ENCODE measurements around the gene SPOCK1. TPM values are rescaled to one million over a fixed set of nuclear protein-coding genes. Genes with fewer than 3 reads are reported as not detected.
"Not testable (repeated sequence)": the region's sequence is repeated elsewhere in the genome, so short reads cannot be mapped to it uniquely, and the experiment has no call there.

SPOCK1 gene
- polyA plus RNA-seq, 2 donors = 0.86 to 0.88 TPM

GRCh38 chr5:137262818-137263217, 236.3 kb downstream of the SPOCK1 start:
- H3K36me3 ChIP-seq (ENCODE audit: control insufficient read depth in 2 of 2, insufficient read depth in 2 of 2, low read length in 1 of 2) = no peaks in the 10 kb centered on the region
- peaks cover 0 to 2% of the 10 kb centered on the region in 2 donors for H3K9me3 ChIP-seq (ENCODE audit: control insufficient read depth in 2 of 2, insufficient read depth in 1 of 2, low read depth in 1 of 2, low read length in 1 of 2)
- H3K4me3 ChIP-seq (ENCODE audit: low read depth in 1 of 2, low read length in 2 of 2) = no peak overlapping the region
- no peaks in the 10 kb centered on the region for H3K27me3 ChIP-seq (ENCODE audit: control insufficient read depth in 1 of 2, insufficient read depth in 2 of 2, low read length in 2 of 2)
- no peak overlapping the region for H3K27ac ChIP-seq (ENCODE audit: low read depth in 2 of 2, low read length in 1 of 2)
- no peaks in the 10 kb centered on the region for H3K4me1 ChIP-seq (ENCODE audit: control insufficient read depth in 2 of 2, insufficient read depth in 2 of 2, low read length in 1 of 2)

- H3K4me1 ChIP-seq (ENCODE audit: control insufficient read depth in 2 of 2, insufficient read depth in 2 of 2, low read length in 1 of 2) = no peaks in the 10 kb centered on the region
- no peaks in the 10 kb centered on the region for H3K36me3 ChIP-seq (ENCODE audit: control insufficient read depth in 2 of 2, insufficient read depth in 2 of 2, low read length in 1 of 2)
- H3K9me3 ChIP-seq (ENCODE audit: control insufficient read depth in 2 of 2, insufficient read depth in 1 of 2, low read depth in 1 of 2, low read length in 1 of 2) = peaks cover 0 to 2% of the 10 kb centered on the region in 2 donors
- no peak overlapping the region for H3K4me3 ChIP-seq (ENCODE audit: low read depth in 1 of 2, low read length in 2 of 2)
- H3K27me3 ChIP-seq (ENCODE audit: control insufficient read depth in 1 of 2, insufficient read depth in 2 of 2, low read length in 2 of 2) = no peaks in the 10 kb centered on the region
- WGBS, 2 donors = 69 to 73% methylated on average over 5 of the region's 5 CpGs
- H3K27ac ChIP-seq (ENCODE audit: low read depth in 2 of 2, low read length in 1 of 2) = no peak overlapping the region
These were observed 238.1 kb downstream of the SPOCK1 start for GRCh38 chr5:137260820-137261695.

GRCh38 chr5:137259115-137259514, 240.0 kb downstream of the SPOCK1 start:
- H3K4me1 ChIP-seq (ENCODE audit: control insufficient read depth in 2 of 2, insufficient read depth in 2 of 2, low read length in 1 of 2); H3K36me3 ChIP-seq (ENCODE audit: control insufficient read depth in 2 of 2, insufficient read depth in 2 of 2, low read length in 1 of 2); H3K4me3 ChIP-seq (ENCODE audit: low read depth in 1 of 2, low read length in 2 of 2); H3K27me3 ChIP-seq (ENCODE audit: control insufficient read depth in 1 of 2, insufficient read depth in 2 of 2, low read length in 2 of 2); H3K9me3 ChIP-seq (ENCODE audit: control insufficient read depth in 2 of 2, insufficient read depth in 1 of 2, low read depth in 1 of 2, low read length in 1 of 2); H3K27ac ChIP-seq (ENCODE audit: low read depth in 2 of 2, low read length in 1 of 2): not testable (repeated sequence)
- WGBS, 2 donors = 79 to 88% methylated on average over 2 of the region's 2 CpGs

- Histone ChIP-seq H3K4me3 (ENCODE audit: low read depth in 1 of 2, low read length in 2 of 2) (no peak overlapping the region), H3K4me1 (ENCODE audit: control insufficient read depth in 2 of 2, insufficient read depth in 2 of 2, low read length in 1 of 2) (no peaks in the 10 kb centered on the region), H3K27me3 (ENCODE audit: control insufficient read depth in 1 of 2, insufficient read depth in 2 of 2, low read length in 2 of 2) (no peaks in the 10 kb centered on the region), H3K27ac (ENCODE audit: low read depth in 2 of 2, low read length in 1 of 2) (no peak overlapping the region), H3K36me3 (ENCODE audit: control insufficient read depth in 2 of 2, insufficient read depth in 2 of 2, low read length in 1 of 2) (no peaks in the 10 kb centered on the region), H3K9me3 (ENCODE audit: control insufficient read depth in 2 of 2, insufficient read depth in 1 of 2, low read depth in 1 of 2, low read length in 1 of 2) (peaks cover 0 to 2% of the 10 kb centered on the region in 2 donors)
- 72 to 74% methylated on average over 9 of the region's 9 CpGs for WGBS, 2 donors
These were observed 244.7 kb downstream of the SPOCK1 start for GRCh38 chr5:137254119-137255090.

- 64 to 84% methylated on average over 2 of the region's 2 CpGs for WGBS, 2 donors
- no peaks in the 10 kb centered on the region for H3K9me3 ChIP-seq (ENCODE audit: control insufficient read depth in 2 of 2, insufficient read depth in 1 of 2, low read depth in 1 of 2, low read length in 1 of 2)
- H3K4me3 ChIP-seq (ENCODE audit: low read depth in 1 of 2, low read length in 2 of 2) = no peak overlapping the region
- H3K27ac ChIP-seq (ENCODE audit: low read depth in 2 of 2, low read length in 1 of 2) = no peak overlapping the region
- H3K36me3 ChIP-seq (ENCODE audit: control insufficient read depth in 2 of 2, insufficient read depth in 2 of 2, low read length in 1 of 2) = no peaks in the 10 kb centered on the region
- no peaks in the 10 kb centered on the region for H3K27me3 ChIP-seq (ENCODE audit: control insufficient read depth in 1 of 2, insufficient read depth in 2 of 2, low read length in 2 of 2)
- H3K4me1 ChIP-seq (ENCODE audit: control insufficient read depth in 2 of 2, insufficient read depth in 2 of 2, low read length in 1 of 2) = no peaks in the 10 kb centered on the region
These were observed 246.6 kb downstream of the SPOCK1 start for GRCh38 chr5:137252512-137252911.

GRCh38 chr5:137250421-137250820, 248.7 kb downstream of the SPOCK1 start:
- no peaks in the 10 kb centered on the region for H3K36me3 ChIP-seq (ENCODE audit: control insufficient read depth in 2 of 2, insufficient read depth in 2 of 2, low read length in 1 of 2)
- H3K4me1 ChIP-seq (ENCODE audit: control insufficient read depth in 2 of 2, insufficient read depth in 2 of 2, low read length in 1 of 2) = no peaks in the 10 kb centered on the region
- no peaks in the 10 kb centered on the region for H3K9me3 ChIP-seq (ENCODE audit: control insufficient read depth in 2 of 2, insufficient read depth in 1 of 2, low read depth in 1 of 2, low read length in 1 of 2)
- no peak overlapping the region for H3K27ac ChIP-seq (ENCODE audit: low read depth in 2 of 2, low read length in 1 of 2)
- no peaks in the 10 kb centered on the region for H3K27me3 ChIP-seq (ENCODE audit: control insufficient read depth in 1 of 2, insufficient read depth in 2 of 2, low read length in 2 of 2)
- no peak overlapping the region for H3K4me3 ChIP-seq (ENCODE audit: low read depth in 1 of 2, low read length in 2 of 2)
- WGBS, 2 donors = 66 to 67% methylated on average over 6 of the region's 6 CpGs

GRCh38 chr5:137248527-137248926, 250.6 kb downstream of the SPOCK1 start:
- H3K36me3 ChIP-seq (ENCODE audit: control insufficient read depth in 2 of 2, insufficient read depth in 2 of 2, low read length in 1 of 2) = no peaks in the 10 kb centered on the region
- no peaks in the 10 kb centered on the region for H3K9me3 ChIP-seq (ENCODE audit: control insufficient read depth in 2 of 2, insufficient read depth in 1 of 2, low read depth in 1 of 2, low read length in 1 of 2)
- 96 to 97% methylated on average over 3 of the region's 3 CpGs for WGBS, 2 donors
- no peaks in the 10 kb centered on the region for H3K27me3 ChIP-seq (ENCODE audit: control insufficient read depth in 1 of 2, insufficient read depth in 2 of 2, low read length in 2 of 2)
- H3K27ac ChIP-seq (ENCODE audit: low read depth in 2 of 2, low read length in 1 of 2) = no peak overlapping the region
- no peak overlapping the region for H3K4me3 ChIP-seq (ENCODE audit: low read depth in 1 of 2, low read length in 2 of 2)
- no peaks in the 10 kb centered on the region for H3K4me1 ChIP-seq (ENCODE audit: control insufficient read depth in 2 of 2, insufficient read depth in 2 of 2, low read length in 1 of 2)

- no peaks in the 10 kb centered on the region for H3K9me3 ChIP-seq (ENCODE audit: control insufficient read depth in 2 of 2, insufficient read depth in 1 of 2, low read depth in 1 of 2, low read length in 1 of 2)
- no peak overlapping the region for H3K4me3 ChIP-seq (ENCODE audit: low read depth in 1 of 2, low read length in 2 of 2)
- no peak overlapping the region for H3K27ac ChIP-seq (ENCODE audit: low read depth in 2 of 2, low read length in 1 of 2)
- no peaks in the 10 kb centered on the region for H3K36me3 ChIP-seq (ENCODE audit: control insufficient read depth in 2 of 2, insufficient read depth in 2 of 2, low read length in 1 of 2)
- 86 to 89% methylated on average over 2 of the region's 2 CpGs for whole genome bisulfite sequencing, 2 donors
- H3K27me3 ChIP-seq (ENCODE audit: control insufficient read depth in 1 of 2, insufficient read depth in 2 of 2, low read length in 2 of 2) = no peaks in the 10 kb centered on the region
- H3K4me1 ChIP-seq (ENCODE audit: control insufficient read depth in 2 of 2, insufficient read depth in 2 of 2, low read length in 1 of 2) = no peaks in the 10 kb centered on the region
These were observed 253.7 kb downstream of the SPOCK1 start for GRCh38 chr5:137245438-137245837.

GRCh38 chr5:137240285-137240684, 258.8 kb downstream of the SPOCK1 start:
- 74 to 84% methylated on average over 2 of the region's 2 CpGs for WGBS, 2 donors
- Histone ChIP-seq H3K27me3 (ENCODE audit: control insufficient read depth in 1 of 2, insufficient read depth in 2 of 2, low read length in 2 of 2) (no peaks in the 10 kb centered on the region), H3K27ac (ENCODE audit: low read depth in 2 of 2, low read length in 1 of 2) (no peak overlapping the region), H3K9me3 (ENCODE audit: control insufficient read depth in 2 of 2, insufficient read depth in 1 of 2, low read depth in 1 of 2, low read length in 1 of 2) (peaks cover 0 to 2% of the 10 kb centered on the region in 2 donors), H3K4me1 (ENCODE audit: control insufficient read depth in 2 of 2, insufficient read depth in 2 of 2, low read length in 1 of 2) (peaks cover 0 to 4% of the 10 kb centered on the region in 2 donors), H3K36me3 (ENCODE audit: control insufficient read depth in 2 of 2, insufficient read depth in 2 of 2, low read length in 1 of 2) (no peaks in the 10 kb centered on the region), H3K4me3 (ENCODE audit: low read depth in 1 of 2, low read length in 2 of 2) (no peak overlapping the region)

Measured in esophagus (tissue), 2 donors.